H1 (cell line): ENCODE measurements around the gene AGGF1. TPM values are rescaled to one million over a fixed set of nuclear protein-coding genes. Genes with fewer than 3 reads are reported as not detected.

Source experiments
- CTCF ChIA-PET: fragments of 300-600 bp; sonication (Branson Sonifier 250); formaldehyde crosslinking; loops from one replicate; lab custom pipeline; 2021; ENCODE audit not compliant: partially characterized antibody; lab: Charles Lee
- POLR2A ChIA-PET: fragments of 300-600 bp; sonication (Branson Sonifier 250); formaldehyde crosslinking; loops from one replicate; lab custom pipeline; 2021; ENCODE audit warnings: inconsistent platforms; ENCODE audit not compliant: partially characterized antibody; lab: Charles Lee
- DNase-seq, 2 experiments: peaks; one replicate each; pipeline versions ENCODE4 v3.0.0 to v3.0.0-alpha.2; 2010 to 2022; ENCODE audit warnings: low spot score in 2 of 2, low read depth in 1 of 2, mixed read lengths in 1 of 2
- FAIRE-seq: peaks from 2 replicates; lab custom pipeline; 2011; peaks lifted over from hg19 to GRCh38; lab: Jason Lieb, UNC
- H2AFZ ChIP-seq: 2 replicates; pipeline ENCODE4 v1.8.1; 2012; ENCODE audit warnings: low read length, inconsistent platforms
- H2AK5ac ChIP-seq: 2 replicates; pipeline ENCODE4 v1.6.1; 2013; ENCODE audit warnings: low read depth, low read length
- H2BK120ac ChIP-seq: replicated peaks from 2 replicates; pipeline ENCODE3; 2013; ENCODE audit warnings: low read depth, low read length, inconsistent platforms
- H2BK12ac ChIP-seq: 2 replicates; pipeline ENCODE4 v1.6.1; 2013; ENCODE audit warnings: low read depth, low read length
- H2BK15ac ChIP-seq: 2 replicates; pipeline ENCODE4 v1.6.1; 2013; ENCODE audit warnings: low read length
- H2BK20ac ChIP-seq: 2 replicates; pipeline ENCODE4 v1.6.1; 2013; ENCODE audit warnings: low read length
- H2BK5ac ChIP-seq: 2 replicates; pipeline ENCODE4 v1.6.1; 2013; ENCODE audit warnings: low read depth, low read length
- H3K14ac ChIP-seq: 2 replicates; pipeline ENCODE4 v1.6.1; 2013; ENCODE audit warnings: inconsistent platforms; ENCODE audit not compliant: insufficient read length
- H3K18ac ChIP-seq: 2 replicates; pipeline ENCODE4 v1.6.1; 2013; ENCODE audit warnings: low read length; ENCODE audit errors: extremely low read depth
- H3K23ac ChIP-seq: 2 replicates; pipeline ENCODE4 v1.6.1; 2013; ENCODE audit warnings: inconsistent platforms; ENCODE audit not compliant: insufficient read length
- H3K23me2 ChIP-seq: 2 replicates; pipeline ENCODE4 v1.6.1; 2013; ENCODE audit warnings: low read depth, low read length
- H3K27ac ChIP-seq: 2 replicates; pipeline ENCODE4 v1.6.1; 2011; ENCODE audit warnings: low read depth, low read length, inconsistent platforms
- H3K27me3 ChIP-seq, 4 experiments: replicated peaks in 1 of 4; 1 replicate in 1 of 4; 2 replicates in 3 of 4; pipeline versions ENCODE4 v1.6.1 to v1.8.1; 2011 to 2013; ENCODE audit warnings: low read length in 3 of 4, mild to moderate bottlenecking in 3 of 4, inconsistent platforms in 2 of 4, mixed read lengths in 2 of 4, moderate library complexity in 1 of 4; ENCODE audit not compliant: control insufficient read depth in 3 of 4, insufficient read depth in 3 of 4; ENCODE audit errors: extremely low read depth in 1 of 4
- H3K36me3 ChIP-seq, 4 experiments: 2 replicates each; pipeline versions ENCODE4 v1.6.1 to v1.8.1; 2011 to 2013; ENCODE audit warnings: mild to moderate bottlenecking in 4 of 4, low read length in 3 of 4, moderate library complexity in 2 of 4, control low read depth in 1 of 4, inconsistent platforms in 1 of 4; ENCODE audit not compliant: insufficient read depth in 4 of 4, control insufficient read depth in 2 of 4
- H3K4ac ChIP-seq: replicated peaks from 2 replicates; pipeline ENCODE3; 2013; ENCODE audit warnings: low read length, low read depth, mixed read lengths, inconsistent platforms; ENCODE audit not compliant: insufficient read length
- H3K4me1 ChIP-seq, 4 experiments: replicated peaks in 1 of 4; 1 replicate in 1 of 4; 2 replicates in 3 of 4; pipeline versions ENCODE4 v1.6.1 to v1.8.1; 2011 to 2013; ENCODE audit warnings: low read length in 3 of 4, inconsistent platforms in 2 of 4, mixed read lengths in 1 of 4; ENCODE audit not compliant: insufficient read depth in 4 of 4, control insufficient read depth in 3 of 4
- H3K4me2 ChIP-seq, 2 experiments: 2 replicates each; pipeline versions ENCODE4 v1.6.1 to v1.8.1; 2011 to 2013; ENCODE audit warnings: low read depth in 2 of 2, low read length in 2 of 2, control low read depth in 1 of 2, inconsistent platforms in 1 of 2, mild to moderate bottlenecking in 1 of 2; ENCODE audit not compliant: insufficient read depth in 1 of 2
- H3K4me3 ChIP-seq, 4 experiments: fragments of 200-600, 300-600 bp in 1 of 4; sonication (generic), shearing (Covaris generic), sonication (Bioruptor Twin) in 1 of 4; 2 replicates each; pipeline versions ENCODE4 v1.5.1 to v1.8.1; 2011 to 2016; ENCODE audit warnings: low read length in 4 of 4, low read depth in 3 of 4, control low read depth in 2 of 4, inconsistent platforms in 2 of 4, mild to moderate bottlenecking in 2 of 4, mixed read lengths in 1 of 4, moderate library complexity in 1 of 4; ENCODE audit not compliant: insufficient read depth in 2 of 4; ENCODE audit errors: extremely low read depth in 1 of 4
- H3K56ac ChIP-seq: replicated peaks from 2 replicates; pipeline ENCODE3; 2013; ENCODE audit warnings: low read depth, mild to moderate bottlenecking, mixed read lengths, low read length, inconsistent platforms; ENCODE audit not compliant: insufficient read length
- H3K79me1 ChIP-seq: 2 replicates; pipeline ENCODE4 v1.6.1; 2013; ENCODE audit warnings: low read depth, low read length, control low read depth
- H3K79me2 ChIP-seq, 2 experiments: 2 replicates each; pipeline versions ENCODE4 v1.6.1 to v1.8.1; 2012 to 2013; ENCODE audit warnings: low read length in 2 of 2, mild to moderate bottlenecking in 2 of 2, inconsistent platforms in 1 of 2; ENCODE audit not compliant: insufficient read depth in 2 of 2, control insufficient read depth in 1 of 2
- H3K9ac ChIP-seq, 4 experiments: replicated peaks in 1 of 4; 1 replicate in 1 of 4; 2 replicates in 3 of 4; pipeline versions ENCODE4 v1.6.1 to v1.8.1; 2011 to 2013; ENCODE audit warnings: low read depth in 3 of 4, low read length in 3 of 4, control low read depth in 2 of 4, mild to moderate bottlenecking in 2 of 4, moderate library complexity in 2 of 4, inconsistent platforms in 1 of 4; ENCODE audit errors: extremely low read depth in 1 of 4
- H3K9me3 ChIP-seq, 2 experiments: 2 replicates each; pipeline versions ENCODE4 v1.6.1 to v1.8.1; 2012 to 2013; ENCODE audit warnings: mild to moderate bottlenecking in 2 of 2, moderate library complexity in 2 of 2, control low read depth in 1 of 2, inconsistent platforms in 1 of 2, low read depth in 1 of 2, low read length in 1 of 2, mixed read lengths in 1 of 2; ENCODE audit not compliant: insufficient read depth in 2 of 2
- H4K20me1 ChIP-seq, 2 experiments: replicated peaks in 1 of 2; 2 replicates each; pipeline versions ENCODE3 to v1.8.1; 2011 to 2013; ENCODE audit warnings: inconsistent platforms in 2 of 2, low read length in 2 of 2, mild to moderate bottlenecking in 1 of 2; ENCODE audit not compliant: insufficient read depth in 2 of 2, control insufficient read depth in 1 of 2
- H4K5ac ChIP-seq: 2 replicates; pipeline ENCODE4 v1.6.1; 2013; ENCODE audit warnings: low read length, low read depth, mixed read lengths, inconsistent platforms; ENCODE audit not compliant: insufficient read length
- H4K8ac ChIP-seq: 2 replicates; pipeline ENCODE4 v1.8.0; 2013; ENCODE audit warnings: mild to moderate bottlenecking, moderate library complexity, low read length, inconsistent platforms; ENCODE audit not compliant: insufficient read depth; ENCODE audit errors: extremely low read depth
- H4K91ac ChIP-seq: replicated peaks from 2 replicates; pipeline ENCODE3; 2013; ENCODE audit warnings: low read length, mixed read lengths, inconsistent platforms; ENCODE audit not compliant: insufficient read length
- YY1 ChIP-seq: IDR thresholded peaks from 2 replicates; pipeline ENCODE4 v1.6.1; 2011; ENCODE audit warnings: low read depth, mild to moderate bottlenecking, low read length
- WGBS, 2 experiments: shearing (Covaris generic) in 1 of 2; methylation state at CpG; one replicate each; pipeline versions ENCODE4 v1.1.6 to v1.1.7; 2013 to 2015; ENCODE audit warnings: low lambda C conversion rate in 2 of 2, mixed read lengths in 2 of 2, inconsistent platforms in 1 of 2, low coverage in 1 of 2, missing lambda C conversion rate in 1 of 2; ENCODE audit not compliant: insufficient replicate concordance in 2 of 2, insufficient coverage in 1 of 2, insufficient read length in 1 of 2; ENCODE audit errors: extremely low coverage in 1 of 2, missing lambda C conversion rate in 1 of 2; 5-methylcytosine and 5-hydroxymethylcytosine counted together
- polyA plus RNA-seq, 7 experiments: library from polyadenylated mRNA; depleted of rRNA in 3 of 7; stranded (reverse) in 5 of 7; unstranded in 2 of 7; fragments of >200 nt in 5 of 7; fragments of 200-250 nt in 2 of 7; gene quantifications; 1 replicate in 5 of 7; 2 replicates in 1 of 7; 4 replicates in 1 of 7; pipeline versions ENCODE4 v1.2.1 to v1.2.3, GENCODE V29; 2011 to 2013; ENCODE audit warnings: missing spikeins in 2 of 7, mixed read lengths in 2 of 7
- total RNA-seq: library from RNA; stranded (reverse); fragmentation: NEBNext Ultra II Directional; extraction: Animal tissue kit (Norgen Biotek cat#: 25700); gene quantifications from 2 replicates; pipeline ENCODE4 v1.2.1, GENCODE V29; 2021

The AGGF1 gene
- total and polyA plus RNA-seq, 2 of the 8 experiments (the other 6 are each of a cell fraction or from before 2014, with no cell fraction given), result 7.3 to 19.0 TPM

- Histone ChIP-seq H3K9me3 (0 out of 4 replicates have a peak, but pooled peaks cover 0 to 2% of the 10 kb centered on the region in 2 experiments), H3K36me3 (no peaks in the 10 kb centered on the region), H3K4ac (no peak overlapping the region), H2AK5ac (no peak overlapping the region), H3K4me1 (peaks cover 0 to 3% (median 0%) of the 10 kb centered on the region in 4 experiments; a peak in 1 of 7 replicates), H2BK20ac (no peak overlapping the region), H3K27me3 (no peaks in the 10 kb centered on the region), H4K5ac (no peak overlapping the region), H3K4me3 (no peak overlapping the region), H4K91ac (no peak overlapping the region), H3K23ac (no peak overlapping the region), H3K9ac (no peak overlapping the region), H3K79me2 (no peaks in the 10 kb centered on the region), H2BK15ac (no peak overlapping the region), H2BK5ac (no peak overlapping the region), H3K18ac (no peak overlapping the region), H3K27ac (no peak overlapping the region), H4K8ac (no peak overlapping the region), H3K4me2 (no peak overlapping the region), H2AFZ (peak overlapping the region; percentile 64; the same call in 1 of the 2 replicates), H2BK12ac (no peak overlapping the region), H3K56ac (no peak overlapping the region), H3K23me2 (no peaks in the 10 kb centered on the region), H3K14ac (no peak overlapping the region), H4K20me1 (no peaks in the 10 kb centered on the region), H2BK120ac (no peak overlapping the region), H3K79me1 (no peaks in the 10 kb centered on the region)
- DNase-seq, result no peak
- ChIA-PET POLR2A (interaction anchor here (1.4 kb wide), 1 partner anchor 18 kb away, joined by 3 read pairs; the partner anchor contains the start of gene AGGF1), CTCF (interaction anchor here (2.7 kb wide), 1 partner anchor 142 kb away, joined by 22 read pairs; no protein-coding TSS in a partner anchor)
- TF ChIP-seq YY1, result no peak
- no peak for FAIRE-seq
- WGBS, 2 experiments, result 78% methylated on average over 5 of the region's 5 CpGs; no CpG with 5 or more reads in 1 of the 2 experiments
Measured at GRCh38 chr5:77011498-77011897, 18.7 kb upstream of the AGGF1 start.
